Measurements from ENCODE around the gene ZNF292. TPM values are rescaled to one million over a fixed set of nuclear protein-coding genes. Genes with fewer than 3 reads are reported as not detected.

The ZNF292 gene
- total RNA-seq, 4 donors from 2014 or later, result 35.5 to 48.3 (median 43.9) TPM

DNA sequence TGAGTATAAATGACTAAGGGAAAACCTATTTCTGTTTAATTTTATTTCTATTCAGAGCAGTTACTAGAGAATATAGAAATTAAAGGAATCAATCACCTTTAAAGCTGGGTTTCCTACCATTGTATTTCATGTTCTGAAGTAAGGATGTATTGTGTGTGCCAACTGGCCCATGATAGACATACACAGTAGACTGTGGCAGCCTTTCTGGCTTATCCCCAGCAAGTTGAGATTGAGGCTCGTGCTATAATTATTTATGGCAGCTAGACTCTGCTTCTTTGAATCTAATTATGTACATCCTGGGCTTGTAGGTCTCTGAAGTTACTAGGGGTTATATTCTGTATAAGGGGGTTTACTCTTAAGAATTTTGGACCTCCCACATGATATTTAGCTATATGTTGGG, 44.4 kb downstream of the ZNF292 start:
- no peak overlapping the region for H3K4me3 ChIP-seq
- no peak overlapping the region for H3K27ac ChIP-seq
- DNase-seq (ENCODE audit: low spot score in 2 of 2), result no peak
- H3K9me3 ChIP-seq, result no peaks in the 10 kb centered on the region
- peaks cover 0 to 5% (median 0%) of the 10 kb centered on the region in 3 donors for H3K36me3 ChIP-seq
- TF ChIP-seq POLR2A (IDR thresholded peaks at IDR 0.05), result no peak
- TF ChIP-seq, protein P1, sequence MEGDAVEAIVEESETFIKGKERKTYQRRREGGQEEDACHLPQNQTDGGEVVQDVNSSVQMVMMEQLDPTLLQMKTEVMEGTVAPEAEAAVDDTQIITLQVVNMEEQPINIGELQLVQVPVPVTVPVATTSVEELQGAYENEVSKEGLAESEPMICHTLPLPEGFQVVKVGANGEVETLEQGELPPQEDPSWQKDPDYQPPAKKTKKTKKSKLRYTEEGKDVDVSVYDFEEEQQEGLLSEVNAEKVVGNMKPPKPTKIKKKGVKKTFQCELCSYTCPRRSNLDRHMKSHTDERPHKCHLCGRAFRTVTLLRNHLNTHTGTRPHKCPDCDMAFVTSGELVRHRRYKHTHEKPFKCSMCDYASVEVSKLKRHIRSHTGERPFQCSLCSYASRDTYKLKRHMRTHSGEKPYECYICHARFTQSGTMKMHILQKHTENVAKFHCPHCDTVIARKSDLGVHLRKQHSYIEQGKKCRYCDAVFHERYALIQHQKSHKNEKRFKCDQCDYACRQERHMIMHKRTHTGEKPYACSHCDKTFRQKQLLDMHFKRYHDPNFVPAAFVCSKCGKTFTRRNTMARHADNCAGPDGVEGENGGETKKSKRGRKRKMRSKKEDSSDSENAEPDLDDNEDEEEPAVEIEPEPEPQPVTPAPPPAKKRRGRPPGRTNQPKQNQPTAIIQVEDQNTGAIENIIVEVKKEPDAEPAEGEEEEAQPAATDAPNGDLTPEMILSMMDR (IDR thresholded peaks at IDR 0.05), result no peak
- TF ChIP-seq EP300 (IDR thresholded peaks at IDR 0.05), result no peak
- 69 to 83% methylated on average over 1 of the region's 1 CpG for WGBS, 2 donors
- H3K27me3 ChIP-seq, result no peaks in the 10 kb centered on the region
- H3K4me1 ChIP-seq, result peaks cover 0 to 29% (median 2%) of the 10 kb centered on the region in 4 donors

DNA sequence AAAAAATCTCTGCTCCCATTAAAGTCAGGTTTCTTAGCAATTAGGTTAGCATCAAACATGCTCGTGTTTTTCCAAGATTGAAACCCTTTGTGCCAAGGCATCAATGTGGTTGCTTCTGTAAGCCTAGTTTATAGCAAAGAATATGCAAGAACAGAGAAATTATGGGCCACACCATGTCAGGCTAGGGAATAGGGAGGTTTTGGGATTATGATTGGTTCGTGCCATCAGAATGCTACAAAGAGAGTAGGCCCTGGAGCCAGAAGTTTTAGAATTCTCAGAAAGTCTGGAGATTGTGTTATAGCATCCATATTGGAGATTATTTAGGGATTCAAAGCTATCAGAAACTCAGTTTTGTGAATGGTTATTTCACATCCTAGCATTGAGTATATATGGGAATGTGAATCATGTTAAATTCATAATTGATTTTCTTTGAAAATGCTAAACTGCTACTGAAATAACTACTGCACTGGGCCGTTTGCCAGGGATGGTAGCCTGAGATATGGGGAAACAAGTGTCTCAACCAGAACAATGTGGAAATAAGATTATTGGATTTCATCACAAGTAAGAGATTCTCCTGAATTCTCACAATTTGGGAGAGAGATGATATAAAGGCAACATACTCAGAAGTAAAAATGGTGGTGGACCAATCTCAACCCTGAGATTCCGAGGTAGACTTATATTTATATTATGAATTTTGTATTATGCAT, 45.3 kb downstream of the ZNF292 start:
- DNase-seq (ENCODE audit: low spot score in 2 of 2), result peak in 1 of 2 donors; percentile 33
- no peak overlapping the region for H3K27ac ChIP-seq
- TF ChIP-seq, protein P1 (IDR thresholded peaks at IDR 0.05), result no peak
- TF ChIP-seq POLR2A (IDR thresholded peaks at IDR 0.05), result no peak
- TF ChIP-seq EP300 (IDR thresholded peaks at IDR 0.05), result no peak
- H3K36me3 ChIP-seq, result peaks cover 0 to 5% (median 0%) of the 10 kb centered on the region in 3 donors
- H3K4me3 ChIP-seq, result no peak overlapping the region
- no peaks in the 10 kb centered on the region for H3K27me3 ChIP-seq
- WGBS, 2 donors, result 88 to 89% methylated on average over 4 of the region's 4 CpGs
- peaks cover 0 to 31% (median 2%) of the 10 kb centered on the region in 4 donors for H3K4me1 ChIP-seq
- no peaks in the 10 kb centered on the region for H3K9me3 ChIP-seq

DNA sequence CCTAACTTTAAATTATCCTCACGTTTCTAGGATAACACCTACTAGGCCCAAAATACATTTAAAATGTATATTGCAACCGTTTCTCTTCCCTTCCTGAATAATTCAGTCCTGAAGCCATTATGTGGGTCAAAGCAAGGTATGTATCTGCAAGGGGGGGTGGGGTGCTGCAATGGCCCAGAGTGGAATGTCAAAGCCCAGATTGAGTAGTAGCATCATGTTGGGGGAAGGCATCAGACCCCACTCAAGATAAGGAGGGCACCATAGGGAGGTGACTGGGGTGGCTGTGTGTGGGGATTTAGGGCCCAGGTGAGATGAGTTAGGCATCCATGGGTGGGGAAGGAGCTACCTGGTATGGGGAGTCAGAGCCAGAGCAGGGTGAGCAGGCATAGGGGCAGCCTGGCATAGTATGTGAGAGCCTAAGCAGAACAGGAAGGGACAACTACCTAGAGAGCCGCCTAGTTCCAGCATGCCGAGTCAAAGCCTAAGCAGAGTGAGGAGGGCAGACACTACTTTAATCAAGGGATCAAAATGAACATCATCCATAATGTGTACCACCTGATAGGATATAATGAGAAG, 48.2 kb downstream of the ZNF292 start:
- H3K27ac ChIP-seq, result no peak overlapping the region

DNA sequence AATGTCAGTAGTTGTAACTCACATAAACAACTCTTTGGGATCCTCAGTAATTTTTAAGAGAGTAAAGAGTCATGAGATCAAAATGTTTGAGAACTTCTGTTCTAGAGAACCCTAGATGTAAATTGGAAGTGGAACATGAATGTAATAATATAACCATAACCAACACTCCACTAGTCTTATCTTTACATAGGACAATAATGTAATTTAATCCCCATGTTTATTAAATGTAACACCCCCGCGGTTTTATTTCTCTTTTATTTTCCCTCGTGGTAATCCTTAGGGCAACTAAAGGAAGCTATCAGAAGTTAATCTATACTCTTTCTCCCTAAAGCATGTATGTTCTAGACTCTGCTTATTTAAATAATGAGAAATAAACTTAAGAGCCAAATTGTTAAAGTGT, 54.4 kb downstream of the ZNF292 start:
- Histone ChIP-seq H3K4me3 (no peak overlapping the region), H3K27me3 (no peaks in the 10 kb centered on the region), H3K4me1 (peaks cover 0 to 50% (median 3%) of the 10 kb centered on the region in 4 donors), H3K9me3 (no peaks in the 10 kb centered on the region), H3K27ac (no peak overlapping the region), H3K36me3 (peaks cover 0 to 5% (median 0%) of the 10 kb centered on the region in 3 donors)
- no peak for DNase-seq (ENCODE audit: low spot score in 2 of 2)
- 63 to 71% methylated on average over 3 of the region's 3 CpGs for WGBS, 2 donors
- TF ChIP-seq, protein P1 (IDR thresholded peaks at IDR 0.05), result no peak
- no peak for TF ChIP-seq EP300 (IDR thresholded peaks at IDR 0.05)
- no peak for TF ChIP-seq POLR2A (IDR thresholded peaks at IDR 0.05)

More for the DNA sequence above, 48.2 kb downstream of the ZNF292 start:
- WGBS, 2 donors, result 88 to 90% methylated on average over 4 of the region's 4 CpGs
- no peak for DNase-seq (ENCODE audit: low spot score in 2 of 2)
- no peaks in the 10 kb centered on the region for H3K27me3 ChIP-seq
- no peak for TF ChIP-seq EP300 (IDR thresholded peaks at IDR 0.05)
- TF ChIP-seq, protein P1 (IDR thresholded peaks at IDR 0.05), result no peak
- TF ChIP-seq POLR2A (IDR thresholded peaks at IDR 0.05), result no peak
- no peaks in the 10 kb centered on the region for H3K9me3 ChIP-seq
- H3K4me1 ChIP-seq, result peaks cover 0 to 29% (median 0%) of the 10 kb centered on the region in 4 donors
- H3K4me3 ChIP-seq, result no peak overlapping the region
- peaks cover 0 to 10% (median 0%) of the 10 kb centered on the region in 3 donors for H3K36me3 ChIP-seq

DNA sequence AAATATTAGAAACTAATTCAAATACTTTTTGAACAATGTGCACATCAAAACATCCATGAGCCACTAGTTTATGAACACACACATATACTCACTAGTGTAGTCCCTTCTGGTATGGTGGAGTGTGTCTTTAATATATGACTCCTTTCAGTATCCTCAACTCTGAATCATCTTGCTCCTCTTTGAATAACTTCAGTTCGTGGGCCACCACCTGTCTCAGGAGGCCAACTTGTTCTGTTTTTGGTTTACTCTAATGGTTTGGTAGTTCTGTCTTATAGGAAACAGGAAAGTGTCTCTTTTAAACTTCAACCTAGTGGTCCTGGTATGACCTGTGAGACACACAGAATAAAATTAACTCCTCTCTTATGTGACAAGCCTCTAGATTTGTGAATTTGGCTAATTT, 55.6 kb downstream of the ZNF292 start:
- Histone ChIP-seq H3K27ac (no peak overlapping the region), H3K36me3 (peaks cover 0 to 2% (median 0%) of the 10 kb centered on the region in 3 donors), H3K27me3 (no peaks in the 10 kb centered on the region), H3K9me3 (no peaks in the 10 kb centered on the region), H3K4me1 (peaks cover 0 to 50% (median 3%) of the 10 kb centered on the region in 4 donors), H3K4me3 (no peak overlapping the region)
- TF ChIP-seq, protein P1 (IDR thresholded peaks at IDR 0.05), result no peak
- no peak for TF ChIP-seq EP300 (IDR thresholded peaks at IDR 0.05)
- TF ChIP-seq POLR2A (IDR thresholded peaks at IDR 0.05), result no peak
- 33 to 48% methylated on average over 1 of the region's 1 CpG for WGBS, 2 donors
- DNase-seq (ENCODE audit: low spot score in 2 of 2), result no peak

Data from tibial nerve (tissue), 4 donors.